Stimulated activated naive CD4-positive, alpha-beta T cell (primary cell): ENCODE measurements around the gene SLC34A2.
"Not testable (repeated sequence)": the region's sequence is repeated elsewhere in the genome, so short reads cannot be mapped to it uniquely, and the experiment has no call there.

Experiments
- DNase-seq, 6 experiments: peaks; one replicate each; lab custom pipeline; 2025; lab: John Stamatoyannopoulos, UW

SLC34A2 gene

GRCh38 chr4:25661441-25661840, 5.8 kb downstream of the SLC34A2 start:
- DNase-seq, result not testable (repeated sequence)

GRCh38 chr4:25662306-25662705, 6.7 kb downstream of the SLC34A2 start:
- DNase-seq, result no peak

GRCh38 chr4:25663781-25664180, 8.1 kb downstream of the SLC34A2 start:
- no peak for DNase-seq

- no peak for DNase-seq
Measured at GRCh38 chr4:25666031-25666630, 10.5 kb downstream of the SLC34A2 start.

- no peak for DNase-seq
Measured at GRCh38 chr4:25667931-25668557, 12.4 kb downstream of the SLC34A2 start.

- no peak for DNase-seq
Measured at GRCh38 chr4:25670991-25671390, 15.3 kb downstream of the SLC34A2 start.

GRCh38 chr4:25672756-25673155, 17.1 kb downstream of the SLC34A2 start:
- DNase-seq, result no peak

- DNase-seq, result no peak
Measured at GRCh38 chr4:25674386-25674785, 18.7 kb downstream of the SLC34A2 start.

- DNase-seq, result no peak
Measured at GRCh38 chr4:25676221-25676620, 20.6 kb downstream of the SLC34A2 start.

- DNase-seq, result no peak
Measured at GRCh38 chr4:25677157-25677556, 21.5 kb downstream of the SLC34A2 start.

GRCh38 chr4:25677943-25678342, 22.3 kb downstream of the SLC34A2 start:
- no peak for DNase-seq

GRCh38 chr4:25687773-25688172, 32.1 kb downstream of the SLC34A2 start:
- no peak for DNase-seq

GRCh38 chr4:25694466-25694865, 38.8 kb downstream of the SLC34A2 start:
- no peak for DNase-seq

- no peak for DNase-seq
Measured at GRCh38 chr4:25696409-25696808, 40.8 kb downstream of the SLC34A2 start.

- DNase-seq, result no peak
Measured at GRCh38 chr4:25697516-25697915, 41.9 kb downstream of the SLC34A2 start.

GRCh38 chr4:25700661-25701060, 45.0 kb downstream of the SLC34A2 start:
- no peak for DNase-seq

- no peak for DNase-seq
Measured at GRCh38 chr4:25702848-25703247, 47.2 kb downstream of the SLC34A2 start.

GRCh38 chr4:25703731-25704388, 48.2 kb downstream of the SLC34A2 start:
- no peak for DNase-seq

- no peak for DNase-seq
Measured at GRCh38 chr4:25704516-25704915, 48.9 kb downstream of the SLC34A2 start.

- no peak for DNase-seq
Measured at GRCh38 chr4:25710637-25711036, 55.0 kb downstream of the SLC34A2 start.

- no peak for DNase-seq
Measured at GRCh38 chr4:25712611-25713010, 57.0 kb downstream of the SLC34A2 start.

- DNase-seq, result no peak
Measured at GRCh38 chr4:25713812-25714211, 58.2 kb downstream of the SLC34A2 start.

GRCh38 chr4:25722964-25723363, 67.3 kb downstream of the SLC34A2 start:
- DNase-seq, result no peak

- no peak for DNase-seq
Measured at GRCh38 chr4:25723409-25723808, 67.8 kb downstream of the SLC34A2 start.
